Left lobe of liver (tissue), 2 donors: ENCODE results near the gene FAM25C. TPM values are rescaled to one million over a fixed set of nuclear protein-coding genes. Genes with fewer than 3 reads are reported as not detected.
"Not testable (repeated sequence)": the region's sequence is repeated elsewhere in the genome, so short reads cannot be mapped to it uniquely, and the experiment has no call there.

Experiments
- ATAC-seq: fragments of 200-7000 bp; cut with Tn5 transposase; one replicate; pipeline ENCODE4 v1.9.1; 2020; ENCODE audit warnings: mild to moderate bottlenecking, moderate library complexity
- DNase-seq: peaks from one replicate; pipeline ENCODE4 v3.0.0-alpha.2; 2020; ENCODE audit warnings: low spot score
- total RNA-seq: library from RNA; stranded (reverse); gene quantifications from one replicate; pipeline ENCODE4 v1.2.1, GENCODE V29; 2021
- donor health status: DM: no; HTN: no; CAD: no; lungs with moderate emphysema.
- donor health status: DM: no; HTN: yes; CAD: no.

Gene FAM25C
- total RNA-seq, 1 donor from 2014 or later: not detected

- not testable (repeated sequence) for ATAC-seq, DNase-seq
These were observed 38.9 kb downstream of the FAM25C start for GRCh38 chr10:47960699-47961098.

GRCh38 chr10:47959677-47960076 is 39.9 kb downstream of the FAM25C start:
- not testable (repeated sequence) for DNase-seq, ATAC-seq

GRCh38 chr10:47957158-47957557 is 42.4 kb downstream of the FAM25C start:
- ATAC-seq: peak; percentile 26
- DNase-seq: not testable (repeated sequence)

GRCh38 chr10:47947424-47947823 is 52.2 kb downstream of the FAM25C start:
- DNase-seq: not testable (repeated sequence)
- peak; percentile 23 for ATAC-seq

Other genes with a start within 250 kb of the FAM25C start
- 0.83 TPM for gene SYT15B, start 236.2 kb downstream of the FAM25C start, total RNA-seq
- gene NPY4R2, start 81.1 kb downstream of the FAM25C start, total RNA-seq: not detected